Measurements from ENCODE around the gene MYO1B.

MYO1B gene

DNA sequence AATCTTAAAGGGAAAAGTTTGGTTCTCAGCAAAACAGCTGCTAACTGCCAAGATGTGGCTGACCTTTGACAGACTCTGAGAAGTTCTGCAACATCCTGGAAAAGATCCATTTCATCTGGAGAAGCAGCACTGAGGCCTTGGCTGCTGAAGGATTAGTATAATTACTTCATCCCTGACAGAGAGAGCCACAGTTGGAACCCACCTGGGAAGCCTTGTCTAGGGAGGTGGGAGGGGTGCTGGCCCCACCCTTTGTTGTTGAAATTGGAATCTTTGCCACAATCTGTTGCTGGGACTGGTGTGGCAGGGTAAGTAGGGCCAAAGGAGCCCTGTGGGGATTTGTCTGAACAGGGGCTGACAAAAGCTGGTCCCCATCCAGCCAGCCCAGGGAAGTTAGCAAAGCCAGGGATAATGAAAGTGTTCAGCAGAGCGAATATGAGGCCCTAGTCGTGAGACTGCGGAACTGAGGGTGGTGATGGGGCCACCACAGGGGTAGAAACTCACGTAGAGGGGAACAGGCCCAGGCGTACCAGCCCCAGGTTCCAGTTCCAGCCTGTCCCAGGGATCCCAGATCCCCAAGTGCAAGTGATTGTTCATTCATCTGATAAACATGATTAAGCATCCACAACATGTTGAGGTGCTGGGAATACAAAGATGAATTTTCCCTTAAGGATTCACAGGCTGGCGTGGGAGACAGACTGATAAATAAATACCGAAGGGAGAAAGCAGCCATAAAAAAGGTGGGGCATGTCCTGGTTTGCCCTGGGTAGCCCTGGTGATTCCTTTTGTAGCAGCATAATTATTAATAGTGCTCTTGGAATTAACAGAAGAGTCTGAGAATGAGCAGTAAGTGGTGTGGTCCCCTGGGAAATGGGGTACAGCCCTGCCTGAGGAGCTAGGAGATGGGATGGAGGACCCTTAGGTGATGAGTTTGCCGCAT is 60.0 kb downstream of the MYO1B start:
- H3K9me3 ChIP-seq (ENCODE audit: insufficient read depth, low read length) = no peaks in the 10 kb centered on the region
- H3K9ac ChIP-seq (ENCODE audit: low read length) = no peak overlapping the region
- H3K27ac ChIP-seq (ENCODE audit: low read length) = no peak overlapping the region
- no peaks in the 10 kb centered on the region for H3K79me2 ChIP-seq (ENCODE audit: low read length)
- TF ChIP-seq, protein P1, sequence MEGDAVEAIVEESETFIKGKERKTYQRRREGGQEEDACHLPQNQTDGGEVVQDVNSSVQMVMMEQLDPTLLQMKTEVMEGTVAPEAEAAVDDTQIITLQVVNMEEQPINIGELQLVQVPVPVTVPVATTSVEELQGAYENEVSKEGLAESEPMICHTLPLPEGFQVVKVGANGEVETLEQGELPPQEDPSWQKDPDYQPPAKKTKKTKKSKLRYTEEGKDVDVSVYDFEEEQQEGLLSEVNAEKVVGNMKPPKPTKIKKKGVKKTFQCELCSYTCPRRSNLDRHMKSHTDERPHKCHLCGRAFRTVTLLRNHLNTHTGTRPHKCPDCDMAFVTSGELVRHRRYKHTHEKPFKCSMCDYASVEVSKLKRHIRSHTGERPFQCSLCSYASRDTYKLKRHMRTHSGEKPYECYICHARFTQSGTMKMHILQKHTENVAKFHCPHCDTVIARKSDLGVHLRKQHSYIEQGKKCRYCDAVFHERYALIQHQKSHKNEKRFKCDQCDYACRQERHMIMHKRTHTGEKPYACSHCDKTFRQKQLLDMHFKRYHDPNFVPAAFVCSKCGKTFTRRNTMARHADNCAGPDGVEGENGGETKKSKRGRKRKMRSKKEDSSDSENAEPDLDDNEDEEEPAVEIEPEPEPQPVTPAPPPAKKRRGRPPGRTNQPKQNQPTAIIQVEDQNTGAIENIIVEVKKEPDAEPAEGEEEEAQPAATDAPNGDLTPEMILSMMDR (IDR thresholded peaks at IDR 0.05; ENCODE audit: low read depth, low read length) = no peak
- TF ChIP-seq EZH2phosphoT487 (IDR thresholded peaks at IDR 0.05; ENCODE audit: low read depth) = no peak
- H3K36me3 ChIP-seq (replicated peaks; ENCODE audit: low read depth, low read length) = no peaks in the 10 kb centered on the region
- no peak overlapping the region for H3K4me2 ChIP-seq (ENCODE audit: low read length)
- no peak overlapping the region for H2AFZ ChIP-seq (ENCODE audit: low read depth, low read length)
- no peaks in the 10 kb centered on the region for H3K4me1 ChIP-seq (ENCODE audit: low read length)
- no peaks in the 10 kb centered on the region for H4K20me1 ChIP-seq (ENCODE audit: insufficient read depth, low read length)
- no peak overlapping the region for H3K4me3 ChIP-seq (ENCODE audit: low read length)
- peaks cover 18% of the 10 kb centered on the region for H3K27me3 ChIP-seq (ENCODE audit: low read depth, low read length)

DNA sequence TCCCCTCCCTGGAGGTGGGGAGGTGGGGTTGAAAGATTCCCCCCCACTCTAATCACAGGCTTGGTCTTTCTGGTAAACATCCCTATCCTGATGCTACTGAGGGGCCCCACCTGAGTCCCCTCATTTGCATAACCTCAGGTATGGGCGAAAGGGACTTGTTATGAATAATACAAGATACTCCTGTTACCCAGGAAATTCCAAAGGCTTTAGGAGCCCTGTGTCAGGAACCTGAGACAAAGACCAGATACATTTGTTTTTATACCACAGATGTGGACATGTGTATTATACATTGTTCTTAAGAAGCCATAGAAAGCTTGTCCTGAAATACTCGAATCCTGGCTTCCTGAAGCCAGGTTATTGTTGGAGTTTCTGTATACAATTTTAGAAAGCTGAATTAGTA is 62.8 kb downstream of the MYO1B start:
- Histone ChIP-seq H3K27ac (ENCODE audit: low read length) (no peak overlapping the region), H2AFZ (ENCODE audit: low read depth, low read length) (no peak overlapping the region), H3K4me3 (ENCODE audit: low read length) (no peak overlapping the region), H3K4me1 (ENCODE audit: low read length) (peaks cover 15% of the 10 kb centered on the region), H4K20me1 (ENCODE audit: insufficient read depth, low read length) (no peaks in the 10 kb centered on the region), H3K4me2 (ENCODE audit: low read length) (no peak overlapping the region), H3K9me3 (ENCODE audit: insufficient read depth, low read length) (no peaks in the 10 kb centered on the region), H3K79me2 (ENCODE audit: low read length) (no peaks in the 10 kb centered on the region), H3K27me3 (ENCODE audit: low read depth, low read length) (peaks cover 7% of the 10 kb centered on the region; the same call in 1 of the 2 replicates), H3K9ac (ENCODE audit: low read length) (no peak overlapping the region), H3K36me3 (replicated peaks; ENCODE audit: low read depth, low read length) (no peaks in the 10 kb centered on the region)
- no peak for TF ChIP-seq EZH2phosphoT487 (IDR thresholded peaks at IDR 0.05; ENCODE audit: low read depth)
- TF ChIP-seq, protein P1 (IDR thresholded peaks at IDR 0.05; ENCODE audit: low read depth, low read length) = no peak

DNA sequence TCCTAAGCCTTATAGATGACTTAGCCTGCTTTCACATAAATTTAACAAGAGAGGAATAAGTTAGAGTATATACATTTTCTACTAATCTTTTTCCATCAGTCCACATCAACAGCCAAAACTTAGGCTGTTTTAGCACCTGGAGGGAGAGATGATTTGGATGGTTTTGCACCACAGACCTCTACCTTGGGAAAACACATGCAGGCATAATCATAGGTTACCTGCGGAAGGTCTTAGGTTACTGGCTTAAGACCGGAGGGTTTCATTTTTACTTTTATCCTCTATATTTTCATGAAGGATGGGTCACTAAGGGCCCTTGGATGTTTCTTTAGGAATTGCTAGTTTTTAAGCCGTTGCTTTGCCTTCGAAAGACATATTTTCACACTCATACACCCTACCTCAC is 66.0 kb downstream of the MYO1B start:
- TF ChIP-seq, protein P1 (IDR thresholded peaks at IDR 0.05; ENCODE audit: low read depth, low read length) = no peak
- TF ChIP-seq EZH2phosphoT487 (IDR thresholded peaks at IDR 0.05; ENCODE audit: low read depth) = no peak

DNA sequence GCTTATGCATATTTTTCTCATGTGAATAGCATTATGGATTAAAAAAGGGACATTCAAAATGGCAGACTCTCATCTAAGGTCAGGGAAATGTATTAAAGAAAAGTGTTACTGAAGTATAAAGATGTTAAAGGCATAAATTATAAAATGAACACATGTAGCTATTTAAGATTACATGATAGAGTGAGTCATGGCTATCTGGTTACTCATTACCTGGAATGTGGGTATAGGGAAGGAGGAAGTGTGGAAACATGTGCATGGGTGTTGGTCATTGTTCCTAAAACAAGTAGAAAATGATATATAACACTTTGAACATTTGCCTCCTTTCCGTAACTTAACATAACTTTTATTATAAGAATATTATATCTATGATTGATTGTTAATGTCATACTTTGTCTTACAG is 66.4 kb downstream of the MYO1B start:
- no peaks in the 10 kb centered on the region for H3K36me3 ChIP-seq (replicated peaks; ENCODE audit: low read depth, low read length)
- H3K4me2 ChIP-seq (ENCODE audit: low read length) = no peak overlapping the region
- H3K27me3 ChIP-seq (ENCODE audit: low read depth, low read length) = peaks cover 13% of the 10 kb centered on the region; the same call in 1 of the 2 replicates
- no peak overlapping the region for H2AFZ ChIP-seq (ENCODE audit: low read depth, low read length)
- no peak overlapping the region for H3K4me3 ChIP-seq (ENCODE audit: low read length)
- H4K20me1 ChIP-seq (ENCODE audit: insufficient read depth, low read length) = no peaks in the 10 kb centered on the region
- H3K9me3 ChIP-seq (ENCODE audit: insufficient read depth, low read length) = no peaks in the 10 kb centered on the region
- no peak overlapping the region for H3K9ac ChIP-seq (ENCODE audit: low read length)
- TF ChIP-seq EZH2phosphoT487 (IDR thresholded peaks at IDR 0.05; ENCODE audit: low read depth) = no peak
- TF ChIP-seq, protein P1 (IDR thresholded peaks at IDR 0.05; ENCODE audit: low read depth, low read length) = no peak
- H3K4me1 ChIP-seq (ENCODE audit: low read length) = peaks cover 35% of the 10 kb centered on the region
- no peaks in the 10 kb centered on the region for H3K79me2 ChIP-seq (ENCODE audit: low read length)
- H3K27ac ChIP-seq (ENCODE audit: low read length) = no peak overlapping the region

More for the DNA sequence above, 66.0 kb downstream of the MYO1B start:
- Histone ChIP-seq H3K9me3 (ENCODE audit: insufficient read depth, low read length) (no peaks in the 10 kb centered on the region), H2AFZ (ENCODE audit: low read depth, low read length) (no peak overlapping the region), H3K4me1 (ENCODE audit: low read length) (peaks cover 35% of the 10 kb centered on the region), H3K79me2 (ENCODE audit: low read length) (no peaks in the 10 kb centered on the region), H3K4me2 (ENCODE audit: low read length) (no peak overlapping the region), H3K27ac (ENCODE audit: low read length) (no peak overlapping the region), H3K9ac (ENCODE audit: low read length) (no peak overlapping the region), H3K36me3 (replicated peaks; ENCODE audit: low read depth, low read length) (no peaks in the 10 kb centered on the region), H3K4me3 (ENCODE audit: low read length) (no peak overlapping the region), H4K20me1 (ENCODE audit: insufficient read depth, low read length) (no peaks in the 10 kb centered on the region), H3K27me3 (ENCODE audit: low read depth, low read length) (peaks cover 11% of the 10 kb centered on the region; the same call in 1 of the 2 replicates)

Data from OCI-LY3 (cell line).